Stimulated activated naive CD8-positive, alpha-beta T cell treated with anti-CD3 and anti-CD28 coated beads, Interleukin-15, Interleukin-2, amounts not matched to agents 100 ng/mL and 50 ng/mL, for 24 hours (primary cell): ENCODE data around the gene PRKN.

Experiments
- H3K27ac Mint-ChIP-seq: one replicate; pipeline ENCODE4 v1.8.0; 2021; ENCODE audit warnings: mild to moderate bottlenecking, mixed read lengths
- H3K27me3 Mint-ChIP-seq: one replicate; pipeline ENCODE4 v1.8.0; 2021; ENCODE audit warnings: mixed read lengths
- H3K36me3 Mint-ChIP-seq: one replicate; pipeline ENCODE4 v1.8.0; 2021; ENCODE audit warnings: low read depth, mixed read lengths
- H3K4me1 Mint-ChIP-seq: one replicate; pipeline ENCODE4 v1.8.0; 2021; ENCODE audit warnings: low read depth, mixed read lengths
- H3K4me3 Mint-ChIP-seq: one replicate; pipeline ENCODE4 v1.8.0; 2021; ENCODE audit warnings: mild to moderate bottlenecking, mixed read lengths
- H3K9me3 Mint-ChIP-seq: one replicate; pipeline ENCODE4 v1.8.0; 2021; ENCODE audit warnings: mixed read lengths

Gene PRKN

GRCh38 chr6:162373192-162373591, 354.4 kb downstream of the PRKN start:
- Mint-ChIP-seq H3K9me3 (no peaks in the 10 kb centered on the region), H3K27ac (no peak overlapping the region), H3K36me3 (no peaks in the 10 kb centered on the region), H3K4me3 (no peak overlapping the region), H3K4me1 (no peaks in the 10 kb centered on the region), H3K27me3 (no peaks in the 10 kb centered on the region)

- H3K27me3 Mint-ChIP-seq: no peaks in the 10 kb centered on the region
- H3K4me1 Mint-ChIP-seq: no peaks in the 10 kb centered on the region
- no peaks in the 10 kb centered on the region for H3K36me3 Mint-ChIP-seq
- no peak overlapping the region for H3K27ac Mint-ChIP-seq
- no peaks in the 10 kb centered on the region for H3K9me3 Mint-ChIP-seq
- H3K4me3 Mint-ChIP-seq: no peak overlapping the region
These were observed 355.5 kb downstream of the PRKN start for GRCh38 chr6:162372106-162372505.

- no peaks in the 10 kb centered on the region for H3K4me1 Mint-ChIP-seq
- no peaks in the 10 kb centered on the region for H3K36me3 Mint-ChIP-seq
- no peaks in the 10 kb centered on the region for H3K9me3 Mint-ChIP-seq
- no peak overlapping the region for H3K27ac Mint-ChIP-seq
- no peak overlapping the region for H3K4me3 Mint-ChIP-seq
- no peaks in the 10 kb centered on the region for H3K27me3 Mint-ChIP-seq
These were observed 356.4 kb downstream of the PRKN start for GRCh38 chr6:162371121-162371520.

- H3K27ac Mint-ChIP-seq: no peak overlapping the region
- H3K27me3 Mint-ChIP-seq: no peaks in the 10 kb centered on the region
- H3K36me3 Mint-ChIP-seq: no peaks in the 10 kb centered on the region
- H3K9me3 Mint-ChIP-seq: no peaks in the 10 kb centered on the region
- H3K4me1 Mint-ChIP-seq: no peaks in the 10 kb centered on the region
- H3K4me3 Mint-ChIP-seq: no peak overlapping the region
These were observed 358.5 kb downstream of the PRKN start for GRCh38 chr6:162369091-162369490.

GRCh38 chr6:162364488-162364887, 363.1 kb downstream of the PRKN start:
- H3K36me3 Mint-ChIP-seq: no peaks in the 10 kb centered on the region
- no peaks in the 10 kb centered on the region for H3K27me3 Mint-ChIP-seq
- H3K9me3 Mint-ChIP-seq: no peaks in the 10 kb centered on the region
- no peak overlapping the region for H3K4me3 Mint-ChIP-seq
- no peak overlapping the region for H3K27ac Mint-ChIP-seq
- H3K4me1 Mint-ChIP-seq: no peaks in the 10 kb centered on the region

- no peak overlapping the region for H3K4me3 Mint-ChIP-seq
- no peaks in the 10 kb centered on the region for H3K9me3 Mint-ChIP-seq
- no peaks in the 10 kb centered on the region for H3K4me1 Mint-ChIP-seq
- H3K27me3 Mint-ChIP-seq: no peaks in the 10 kb centered on the region
- no peaks in the 10 kb centered on the region for H3K36me3 Mint-ChIP-seq
- H3K27ac Mint-ChIP-seq: no peak overlapping the region
These were observed 363.8 kb downstream of the PRKN start for GRCh38 chr6:162363757-162364156.

- Mint-ChIP-seq H3K36me3 (no peaks in the 10 kb centered on the region), H3K9me3 (no peaks in the 10 kb centered on the region)
These were observed 366.5 kb downstream of the PRKN start for GRCh38 chr6:162360901-162361567.

GRCh38 chr6:162358625-162359024, 368.9 kb downstream of the PRKN start:
- Mint-ChIP-seq H3K4me1 (no peaks in the 10 kb centered on the region), H3K4me3 (no peak overlapping the region), H3K27ac (no peak overlapping the region), H3K9me3 (no peaks in the 10 kb centered on the region), H3K27me3 (no peaks in the 10 kb centered on the region), H3K36me3 (no peaks in the 10 kb centered on the region)

More at GRCh38 chr6:162360901-162361567, 366.5 kb downstream of the PRKN start:
- H3K4me1 Mint-ChIP-seq: no peaks in the 10 kb centered on the region
- H3K4me3 Mint-ChIP-seq: no peak overlapping the region
- H3K27me3 Mint-ChIP-seq: no peaks in the 10 kb centered on the region
- no peak overlapping the region for H3K27ac Mint-ChIP-seq

GRCh38 chr6:162345051-162345511, 382.5 kb downstream of the PRKN start:
- Mint-ChIP-seq H3K4me3 (no peak overlapping the region), H3K36me3 (no peaks in the 10 kb centered on the region), H3K27ac (no peak overlapping the region), H3K27me3 (no peaks in the 10 kb centered on the region), H3K9me3 (no peaks in the 10 kb centered on the region), H3K4me1 (no peaks in the 10 kb centered on the region)

- H3K4me3 Mint-ChIP-seq: no peak overlapping the region
- no peaks in the 10 kb centered on the region for H3K9me3 Mint-ChIP-seq
- no peaks in the 10 kb centered on the region for H3K4me1 Mint-ChIP-seq
- no peak overlapping the region for H3K27ac Mint-ChIP-seq
- no peaks in the 10 kb centered on the region for H3K36me3 Mint-ChIP-seq
- H3K27me3 Mint-ChIP-seq: no peaks in the 10 kb centered on the region
These were observed 382.9 kb downstream of the PRKN start for GRCh38 chr6:162344646-162345010.

GRCh38 chr6:162343936-162344645, 383.5 kb downstream of the PRKN start:
- Mint-ChIP-seq H3K27me3 (no peaks in the 10 kb centered on the region), H3K4me3 (no peak overlapping the region), H3K36me3 (no peaks in the 10 kb centered on the region), H3K9me3 (no peaks in the 10 kb centered on the region), H3K4me1 (no peaks in the 10 kb centered on the region), H3K27ac (no peak overlapping the region)

GRCh38 chr6:162343198-162343935, 384.2 kb downstream of the PRKN start:
- no peak overlapping the region for H3K4me3 Mint-ChIP-seq
- no peaks in the 10 kb centered on the region for H3K27me3 Mint-ChIP-seq
- no peak overlapping the region for H3K27ac Mint-ChIP-seq
- H3K9me3 Mint-ChIP-seq: no peaks in the 10 kb centered on the region
- no peaks in the 10 kb centered on the region for H3K36me3 Mint-ChIP-seq
- no peaks in the 10 kb centered on the region for H3K4me1 Mint-ChIP-seq

GRCh38 chr6:162337412-162337811, 390.2 kb downstream of the PRKN start:
- no peaks in the 10 kb centered on the region for H3K27me3 Mint-ChIP-seq
- H3K4me1 Mint-ChIP-seq: no peaks in the 10 kb centered on the region
- H3K9me3 Mint-ChIP-seq: peaks cover 5% of the 10 kb centered on the region
- no peak overlapping the region for H3K27ac Mint-ChIP-seq
- no peak overlapping the region for H3K4me3 Mint-ChIP-seq
- peaks cover 4% of the 10 kb centered on the region for H3K36me3 Mint-ChIP-seq

- Mint-ChIP-seq H3K36me3 (peaks cover 4% of the 10 kb centered on the region), H3K27ac (no peak overlapping the region), H3K9me3 (peaks cover 7% of the 10 kb centered on the region), H3K27me3 (no peaks in the 10 kb centered on the region), H3K4me1 (no peaks in the 10 kb centered on the region), H3K4me3 (no peak overlapping the region)
These were observed 391.2 kb downstream of the PRKN start for GRCh38 chr6:162336359-162336758.

GRCh38 chr6:162332365-162332764, 395.2 kb downstream of the PRKN start:
- Mint-ChIP-seq H3K4me1 (no peaks in the 10 kb centered on the region), H3K36me3 (no peaks in the 10 kb centered on the region), H3K4me3 (no peak overlapping the region), H3K27ac (no peak overlapping the region), H3K9me3 (peaks cover 13% of the 10 kb centered on the region), H3K27me3 (no peaks in the 10 kb centered on the region)
